Ishikawa (cell line): Measurements from ENCODE around the gene AGAP5.

Experiments
- CEBPB ChIP-seq: IDR thresholded peaks from 2 replicates; pipeline ENCODE4 v1.6.1; 2012
- CREB1 ChIP-seq: IDR thresholded peaks from 2 replicates; pipeline ENCODE4 v1.6.1; 2012; ENCODE audit warnings: low read depth
- EGR1 ChIP-seq: IDR thresholded peaks from 2 replicates; pipeline ENCODE4 v1.6.1; 2012
- EP300 ChIP-seq: IDR thresholded peaks from 2 replicates; pipeline ENCODE4 v1.6.1; 2012; ENCODE audit warnings: borderline replicate concordance
- FOXM1 ChIP-seq: IDR thresholded peaks from 2 replicates; pipeline ENCODE4 v1.6.1; 2012; ENCODE audit warnings: low read depth, borderline replicate concordance
- MAX ChIP-seq: IDR thresholded peaks from 2 replicates; pipeline ENCODE4 v1.6.1; 2012
- NFIC ChIP-seq: IDR thresholded peaks from 2 replicates; pipeline ENCODE4 v1.6.1; 2012
- RAD21 ChIP-seq: IDR thresholded peaks from 2 replicates; pipeline ENCODE4 v1.6.1; 2012; ENCODE audit warnings: low read depth
- REST ChIP-seq: IDR thresholded peaks from 2 replicates; pipeline ENCODE4 v1.6.1; 2012; ENCODE audit warnings: low read depth, mild to moderate bottlenecking
- TAF1 ChIP-seq: IDR thresholded peaks from 2 replicates; pipeline ENCODE4 v1.6.1; 2012; ENCODE audit warnings: low read depth, mild to moderate bottlenecking
- TCF12 ChIP-seq: IDR thresholded peaks from 2 replicates; pipeline ENCODE4 v1.6.1; 2012; ENCODE audit warnings: low read depth
- TEAD4 ChIP-seq: IDR thresholded peaks from 2 replicates; pipeline ENCODE4 v1.6.1; 2012
- USF1 ChIP-seq: IDR thresholded peaks from 2 replicates; pipeline ENCODE4 v1.6.1; 2012
- YY1 ChIP-seq: IDR thresholded peaks from 2 replicates; pipeline ENCODE4 v1.6.1; 2012; ENCODE audit warnings: low read depth
- ZBTB7A ChIP-seq: IDR thresholded peaks from 2 replicates; pipeline ENCODE4 v1.6.1; 2012; ENCODE audit warnings: low read depth

AGAP5 gene

GRCh38 chr10:73649876-73650536, 47.9 kb downstream of the AGAP5 start:
- TF ChIP-seq TAF1 (no peak), TCF12 (no peak)

- TF ChIP-seq EP300 (no peak), EGR1 (no peak), ZBTB7A (no peak)
Measured at GRCh38 chr10:73648975-73649829, 48.7 kb downstream of the AGAP5 start.

GRCh38 chr10:73647875-73648651, 49.8 kb downstream of the AGAP5 start:
- TF ChIP-seq FOXM1 (no peak), ZBTB7A (no peak), USF1 (no peak), RAD21 (no peak), MAX (no peak), YY1 (no peak), CEBPB (no peak), NFIC (no peak), CREB1 (no peak), TCF12 (no peak), TEAD4 (no peak), TAF1 (no peak), REST (no peak), EGR1 (no peak), EP300 (no peak)

GRCh38 chr10:73647211-73647874, 50.6 kb downstream of the AGAP5 start:
- no peak for TF ChIP-seq EP300
- no peak for TF ChIP-seq MAX
- TF ChIP-seq TEAD4, result no peak
- TF ChIP-seq FOXM1, result no peak
- TF ChIP-seq CREB1, result no peak
- no peak for TF ChIP-seq ZBTB7A
- TF ChIP-seq CEBPB, result no peak
- no peak for TF ChIP-seq YY1
- no peak for TF ChIP-seq TAF1
- TF ChIP-seq TCF12, result no peak
- no peak for TF ChIP-seq EGR1
- no peak for TF ChIP-seq RAD21
- no peak for TF ChIP-seq REST
- TF ChIP-seq NFIC, result no peak
- no peak for TF ChIP-seq USF1

GRCh38 chr10:73646598-73647041, 51.3 kb downstream of the AGAP5 start:
- TF ChIP-seq TEAD4, result no peak
- no peak for TF ChIP-seq EP300
- no peak for TF ChIP-seq CREB1
- TF ChIP-seq CEBPB, result no peak
- no peak for TF ChIP-seq RAD21
- no peak for TF ChIP-seq YY1
- no peak for TF ChIP-seq ZBTB7A
- no peak for TF ChIP-seq TAF1
